NK-92 (cell line): ENCODE measurements around the gene THEM5.

Experiments
- DNase-seq: peaks from one replicate; lab custom pipeline; 2025; ENCODE audit not compliant: unreplicated experiment; lab: John Stamatoyannopoulos, UW

Gene THEM5

GRCh38 chr1:151840421-151840820 lies 13.1 kb downstream of the THEM5 start:
- DNase-seq, result no peak

DNA sequence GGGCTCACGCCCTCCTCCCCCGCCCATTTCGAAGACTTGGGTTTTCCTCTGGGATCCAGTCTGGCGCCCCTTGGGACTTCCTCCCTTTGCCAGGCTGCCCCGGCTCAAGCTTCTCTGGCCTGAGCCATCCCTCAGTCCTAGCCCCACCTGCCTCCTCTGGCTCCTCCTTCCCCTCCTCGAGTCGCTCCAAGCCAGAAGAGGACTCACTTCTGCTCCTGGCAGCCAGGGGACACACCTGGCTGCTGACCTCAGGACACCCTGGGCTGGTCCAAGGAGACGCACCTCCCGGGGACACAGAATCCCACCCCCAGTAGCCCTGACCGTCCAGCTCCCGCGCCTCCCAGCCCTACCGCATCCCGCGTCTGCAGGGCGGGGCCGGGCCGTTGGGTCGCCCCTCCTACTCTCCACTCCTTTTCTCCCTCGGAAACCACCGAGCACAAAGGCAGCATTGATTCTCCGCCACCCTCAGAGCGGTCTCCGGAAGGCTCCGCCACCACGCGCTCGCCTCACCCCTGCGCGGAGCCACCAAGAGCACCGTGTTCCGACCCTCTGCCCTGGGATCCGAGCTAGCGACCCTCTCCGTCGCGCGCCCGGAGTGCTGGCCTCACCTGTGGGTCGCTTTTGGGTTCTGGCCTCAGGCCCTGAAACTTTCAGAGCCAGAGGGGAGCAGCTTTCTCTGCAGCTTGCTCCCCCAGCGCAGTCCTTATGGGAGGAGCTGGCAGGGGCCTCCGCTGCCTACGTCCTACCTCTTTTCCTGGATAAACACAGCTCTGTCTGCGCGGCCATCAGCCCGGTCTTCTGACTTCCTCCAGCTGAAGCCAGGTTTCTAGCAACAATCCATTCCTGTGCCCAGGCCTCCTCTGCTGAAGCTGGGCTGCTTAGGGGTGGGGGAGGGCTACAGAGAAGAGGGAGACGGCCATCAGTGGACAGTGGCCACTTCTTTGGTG lies 13.8 kb downstream of the THEM5 start, which contains the start of gene C2CD4D:
Gene C2CD4D (minus strand): TSS at position 364 of the 947 bp plus-strand sequence. CDS start 831 bp downstream, outside the sequence.
- DNase-seq, result no peak

DNA sequence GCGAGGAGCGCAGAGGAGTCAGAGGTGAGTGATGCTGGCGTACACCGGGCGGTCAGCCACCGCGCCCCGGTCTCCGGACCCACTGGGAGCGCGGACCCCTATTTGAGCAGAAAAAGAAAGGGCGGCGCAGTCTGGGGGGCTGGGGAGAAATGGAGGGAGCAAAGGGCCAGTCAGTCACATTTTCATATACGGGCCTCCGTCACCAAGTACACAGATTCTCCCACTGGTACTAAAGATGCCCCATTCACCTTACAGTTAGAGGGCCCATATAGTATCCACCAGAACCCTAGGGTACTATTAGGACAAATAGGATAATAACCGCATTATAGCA lies 14.5 kb downstream of the THEM5 start:
- DNase-seq, result no peak

GRCh38 chr1:151838222-151839081 lies 15.1 kb downstream of the THEM5 start:
- DNase-seq, result no peak

DNA sequence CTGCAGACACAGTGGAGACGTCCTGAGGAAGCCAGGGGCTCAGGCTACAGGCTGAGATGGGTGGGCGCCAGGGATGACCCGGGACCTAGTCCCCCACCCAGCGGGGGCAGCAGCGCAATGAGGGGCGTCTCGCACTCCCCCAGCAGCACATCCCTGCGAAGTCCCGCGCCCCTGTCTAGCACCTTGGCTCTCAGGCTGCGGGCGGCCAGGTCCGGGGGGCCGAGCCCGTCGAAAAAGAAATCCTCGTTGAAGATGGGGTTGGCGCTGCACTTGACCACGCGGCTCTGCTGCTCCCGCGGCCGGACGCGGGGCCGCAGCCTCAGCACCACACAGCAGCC lies 15.7 kb downstream of the THEM5 start:
- DNase-seq, result no peak

- DNase-seq, result no peak
Observed at GRCh38 chr1:151837197-151837596, 16.3 kb downstream of the THEM5 start.

- DNase-seq, result no peak
Observed at GRCh38 chr1:151835596-151835995, 17.9 kb downstream of the THEM5 start.

GRCh38 chr1:151834239-151834638 lies 19.3 kb downstream of the THEM5 start:
- DNase-seq, result no peak

DNA sequence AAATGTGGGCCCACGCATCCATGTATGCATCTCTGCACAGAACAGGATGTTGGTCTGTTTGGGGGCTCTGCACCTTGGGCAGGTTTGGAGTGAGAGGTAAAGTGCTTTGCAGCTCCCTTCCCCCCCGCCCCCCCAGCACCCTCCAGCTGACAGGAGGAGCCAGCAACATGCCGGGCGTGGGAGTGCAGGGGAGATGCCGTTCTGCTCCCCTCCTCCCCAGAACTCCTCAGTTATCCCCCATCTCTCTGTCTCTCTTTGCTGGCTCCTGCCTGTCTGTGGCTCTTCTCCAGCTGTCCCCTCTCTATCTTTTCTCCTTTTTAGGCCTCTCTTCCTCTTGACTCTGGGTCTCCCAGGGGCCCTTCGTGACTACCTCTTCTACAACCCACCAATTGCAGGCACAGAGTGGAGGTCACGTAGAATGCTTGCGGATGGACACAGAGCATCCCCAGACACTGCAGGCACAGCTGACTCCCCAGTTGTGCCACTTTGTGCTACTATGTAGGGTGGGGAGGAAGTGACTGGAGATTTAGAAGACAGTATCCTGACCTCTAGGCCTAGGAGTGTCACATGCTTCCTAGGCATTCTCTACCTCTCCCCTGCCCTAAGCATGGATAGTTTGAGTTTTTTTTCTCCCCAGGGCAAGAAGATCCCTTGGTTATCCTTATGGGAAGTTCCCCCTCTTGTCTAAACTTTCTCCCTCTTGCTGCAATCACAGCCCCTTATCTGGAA lies 20.2 kb downstream of the THEM5 start:
- no peak for DNase-seq

DNA sequence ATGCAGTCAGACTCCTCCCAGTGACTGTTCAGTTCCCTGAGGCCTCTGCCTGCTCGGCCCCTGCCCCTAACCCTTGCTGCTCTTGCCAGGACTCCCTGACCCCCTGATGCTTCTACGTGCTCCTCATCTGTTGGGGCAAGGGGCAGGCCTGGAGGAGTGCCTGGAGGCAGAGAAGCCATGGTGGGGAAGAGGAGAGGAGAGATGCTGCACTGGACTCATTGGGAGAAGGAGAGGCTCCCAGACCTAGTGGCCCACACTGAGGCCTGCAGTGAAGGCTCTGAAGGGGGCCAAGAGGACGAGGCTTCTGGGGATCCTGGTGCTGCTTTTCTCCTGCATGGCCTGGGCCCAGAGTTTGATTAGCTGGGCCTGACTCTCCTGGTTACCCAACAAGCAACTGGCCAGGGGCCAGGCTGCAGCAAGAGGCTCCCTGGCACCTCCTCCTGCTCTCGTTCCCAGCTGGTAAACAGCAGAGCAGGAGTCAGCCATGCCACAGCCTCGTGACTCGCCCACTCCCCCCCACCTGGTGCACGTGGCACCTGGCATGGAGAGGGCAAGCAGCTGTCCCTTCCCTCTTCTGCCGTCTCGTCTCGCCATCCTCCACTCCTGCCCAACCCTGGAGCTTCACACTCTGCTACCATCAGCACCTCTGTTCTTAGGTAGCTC lies 21.1 kb downstream of the THEM5 start:
- no peak for DNase-seq

- DNase-seq, result no peak
Observed at GRCh38 chr1:151831605-151832004, 21.9 kb downstream of the THEM5 start, which contains the start of gene RORC. Gene RORC (minus strand): TSS chr1:151831802. CDS start chr1:151831764, 38 bp downstream.

GRCh38 chr1:151831256-151831591 lies 22.3 kb downstream of the THEM5 start:
- DNase-seq, result no peak

DNA sequence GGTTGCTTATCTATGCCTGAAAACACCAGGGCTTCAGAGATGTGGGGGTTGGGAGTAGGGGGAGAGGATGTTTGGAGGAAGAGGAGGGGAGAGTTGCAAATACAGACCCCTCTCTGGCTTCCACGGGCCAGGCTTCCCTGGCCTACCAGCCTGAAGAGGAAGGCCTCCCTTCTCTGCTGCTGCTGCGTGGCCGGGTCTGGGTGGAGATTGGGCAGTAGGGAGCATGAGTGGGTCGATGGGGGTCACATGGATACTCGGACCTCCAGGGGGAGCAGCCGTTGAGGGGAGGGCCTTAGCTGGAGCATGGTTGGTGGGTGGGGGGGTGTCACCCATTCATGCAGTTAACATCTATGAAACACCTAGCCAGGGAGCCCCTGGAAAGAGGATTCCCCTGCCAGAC lies 23.5 kb downstream of the THEM5 start:
- DNase-seq, result no peak

DNA sequence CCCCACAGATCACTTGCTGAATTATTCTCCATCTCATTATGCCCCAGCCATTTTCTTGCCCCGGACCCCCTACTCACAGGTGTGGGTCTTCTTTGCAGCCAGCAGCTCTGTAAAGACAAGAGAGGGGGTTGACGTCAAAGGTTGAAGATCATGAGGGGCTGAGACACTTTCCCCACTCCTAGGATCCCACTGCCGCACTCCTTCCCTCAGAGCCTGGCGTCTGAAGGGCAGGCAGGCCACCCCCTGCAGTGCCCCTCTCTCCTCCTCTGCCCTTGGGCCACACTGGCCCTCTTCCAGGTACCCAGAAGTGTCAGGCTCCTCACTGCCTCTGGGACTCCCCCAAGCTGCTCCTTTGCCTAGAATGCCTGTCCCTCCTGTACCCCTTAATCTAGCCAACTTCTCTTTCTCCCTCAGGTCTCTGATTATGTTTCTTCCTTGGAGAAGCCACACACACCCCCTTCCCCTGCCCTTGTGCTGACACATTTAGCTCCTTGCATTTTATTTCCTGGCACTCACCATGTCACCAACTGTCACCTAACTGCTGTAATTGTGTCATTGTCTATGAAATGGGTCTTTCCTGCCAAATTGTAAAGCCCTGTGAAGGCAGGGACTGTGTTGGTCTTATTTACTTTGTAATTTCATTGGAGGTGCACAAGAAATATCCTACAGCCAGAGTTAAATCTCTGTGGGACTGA lies 24.0 kb downstream of the THEM5 start:
- no peak for DNase-seq

- DNase-seq, result no peak
Observed at GRCh38 chr1:151828921-151829320, 24.6 kb downstream of the THEM5 start.

GRCh38 chr1:151827853-151828252 lies 25.7 kb downstream of the THEM5 start:
- no peak for DNase-seq

DNA sequence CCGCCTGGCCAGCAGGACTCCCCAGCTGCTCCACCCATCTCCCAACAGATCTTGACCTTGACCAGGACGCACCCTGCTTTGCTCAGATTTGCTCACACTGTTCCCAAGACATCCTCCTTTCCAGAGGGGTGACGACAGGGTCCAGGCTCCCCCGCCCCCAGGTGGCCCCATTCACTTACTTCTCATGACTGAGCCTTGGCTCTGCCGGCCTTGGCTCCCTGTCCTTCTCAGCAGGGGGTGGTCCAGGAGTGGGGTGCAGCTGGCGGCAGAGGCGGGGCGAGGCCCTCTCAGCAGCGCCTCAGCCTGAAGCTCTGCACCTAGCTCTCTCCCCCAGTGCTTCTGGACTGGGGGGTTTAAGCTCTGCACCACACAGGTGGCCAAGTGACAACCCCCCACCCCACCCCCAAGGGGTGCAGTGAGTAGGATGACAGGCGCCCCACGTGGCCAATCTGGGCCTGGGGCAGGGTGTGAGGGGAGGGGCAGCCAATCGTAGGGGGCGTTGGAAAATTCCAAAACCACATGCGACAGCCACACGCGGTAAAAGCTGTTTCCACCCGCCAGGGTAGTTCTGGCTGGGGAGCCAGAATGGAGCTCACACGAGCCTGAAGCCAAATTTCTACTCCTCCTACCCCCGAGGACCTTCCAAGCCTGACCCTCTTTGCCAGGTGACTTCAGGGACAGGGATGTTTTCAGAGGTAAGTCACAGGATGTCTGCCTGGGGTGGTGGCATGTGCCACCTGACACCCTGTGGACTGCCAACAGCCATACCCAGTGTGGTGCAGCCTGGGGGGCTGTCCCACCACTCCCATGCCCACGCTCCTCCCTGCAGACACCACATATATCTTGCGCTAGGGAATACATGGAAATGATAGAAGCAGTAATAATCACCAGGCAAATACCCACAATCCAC lies 27.5 kb downstream of the THEM5 start:
- DNase-seq, result no peak

DNA sequence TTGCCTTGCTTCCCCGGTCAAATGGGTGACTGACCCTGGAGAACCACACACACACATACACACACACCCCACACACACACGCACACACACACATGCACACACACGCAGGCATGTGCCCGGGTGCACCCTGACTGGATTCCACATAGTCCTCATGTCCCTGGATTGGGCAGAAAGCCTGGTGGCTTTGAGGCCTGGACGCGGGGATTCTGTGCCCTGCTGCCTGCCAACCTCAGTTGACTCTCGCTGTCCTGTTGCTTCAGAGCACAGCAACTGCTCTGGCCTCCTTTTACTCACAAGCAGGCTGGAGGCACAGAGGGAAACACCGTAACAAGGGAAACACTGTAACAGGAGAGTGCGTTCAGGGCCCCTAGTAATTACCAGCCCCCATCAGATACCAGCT lies 28.3 kb downstream of the THEM5 start:
- no peak for DNase-seq

GRCh38 chr1:151823175-151823574 lies 30.3 kb downstream of the THEM5 start:
- DNase-seq, result no peak
